HG03103 (cell line): Measurements from ENCODE around the gene ARL4D.
"Not testable (repeated sequence)": the region's sequence is repeated elsewhere in the genome, so short reads cannot be mapped to it uniquely, and the experiment has no call there.

Experiments
- ATAC-seq: cut with Tn5 transposase; IDR thresholded peaks from one replicate; pipeline ENCODE4 v1.9.1; 2021; ENCODE audit warnings: low read depth; ENCODE audit not compliant: unreplicated experiment

The ARL4D gene

DNA sequence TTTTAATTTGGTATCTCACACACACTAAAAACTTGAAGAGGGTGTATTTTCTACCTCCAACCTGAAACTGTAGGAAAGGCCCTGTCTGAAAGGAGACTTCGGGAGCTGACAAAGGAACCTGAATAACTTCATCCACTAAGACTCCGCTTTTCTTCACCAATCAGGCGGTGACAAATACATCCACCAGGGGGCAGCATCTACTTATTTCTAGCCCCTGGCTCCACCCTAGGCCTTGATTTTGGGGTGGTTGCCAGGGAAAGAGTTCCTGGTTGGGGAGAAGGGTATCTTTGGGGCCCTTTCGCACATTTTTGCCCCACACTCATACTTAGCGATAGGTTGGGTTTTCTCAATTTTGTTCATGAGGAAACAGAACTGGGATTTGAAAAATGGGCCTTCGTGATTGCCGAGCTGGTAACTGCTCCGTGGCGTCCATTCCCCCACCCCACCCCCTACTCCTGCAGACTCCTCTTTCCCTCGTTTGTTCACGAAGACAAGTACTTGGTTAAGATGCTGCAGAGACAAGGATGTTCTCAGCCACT, 4.8 kb upstream of the ARL4D start:
- ATAC-seq = no peak

DNA sequence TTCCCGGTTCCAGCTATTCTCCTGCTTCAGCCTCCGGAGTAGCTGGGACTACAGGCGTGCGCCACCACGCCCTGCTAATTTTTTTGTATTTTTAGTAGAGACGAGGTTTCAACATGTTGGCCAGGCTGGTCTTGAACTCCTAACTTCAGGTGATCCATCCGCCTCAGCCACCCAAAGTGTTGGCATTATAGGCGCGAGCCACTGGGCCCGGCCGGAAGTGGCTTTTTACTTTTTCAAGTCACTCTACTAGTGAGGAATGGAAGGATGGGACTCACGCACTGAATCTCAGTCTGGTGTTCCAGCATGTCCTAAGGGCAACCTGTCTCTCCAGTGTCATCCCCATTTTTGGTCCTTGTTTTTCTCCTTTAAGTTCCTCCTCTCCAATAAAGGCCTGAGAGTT, 4.1 kb upstream of the ARL4D start:
- not testable (repeated sequence) for ATAC-seq

GRCh38 chr17:43395165-43395564, 3.6 kb upstream of the ARL4D start:
- ATAC-seq = no peak

DNA sequence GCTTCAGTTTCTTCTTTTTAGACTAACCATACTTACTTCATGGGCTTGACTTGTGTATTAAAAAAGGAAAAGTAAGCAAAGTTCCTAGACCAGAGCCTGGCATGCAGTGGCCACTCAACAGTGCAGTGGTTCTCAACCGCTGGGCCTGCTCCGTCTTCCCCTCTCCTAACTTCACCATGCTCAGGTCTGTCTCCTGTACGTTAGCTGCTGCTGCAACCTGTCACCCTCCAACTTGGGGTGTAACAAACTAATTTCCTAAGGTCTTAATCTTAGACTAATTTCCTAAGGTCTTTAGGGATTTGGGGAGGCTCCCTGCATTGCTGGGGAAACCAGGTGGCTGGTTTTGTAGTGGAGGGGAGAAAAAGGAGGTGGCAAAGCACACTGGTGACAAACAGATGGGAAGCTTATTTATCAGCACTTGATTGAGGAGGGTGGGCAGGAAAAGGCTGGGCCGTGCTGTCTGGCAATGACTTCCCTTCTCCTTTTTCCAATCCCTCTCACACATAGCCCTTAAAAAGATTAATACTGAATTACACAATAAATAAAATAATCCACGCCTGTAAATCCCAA, 2.2 kb upstream of the ARL4D start:
- ATAC-seq = no peak

GRCh38 chr17:43399839-43400328, 1.1 kb downstream of the ARL4D start:
- ATAC-seq = no peak

- ATAC-seq = no peak
These were observed 2.3 kb downstream of the ARL4D start for GRCh38 chr17:43400943-43401717.

DNA sequence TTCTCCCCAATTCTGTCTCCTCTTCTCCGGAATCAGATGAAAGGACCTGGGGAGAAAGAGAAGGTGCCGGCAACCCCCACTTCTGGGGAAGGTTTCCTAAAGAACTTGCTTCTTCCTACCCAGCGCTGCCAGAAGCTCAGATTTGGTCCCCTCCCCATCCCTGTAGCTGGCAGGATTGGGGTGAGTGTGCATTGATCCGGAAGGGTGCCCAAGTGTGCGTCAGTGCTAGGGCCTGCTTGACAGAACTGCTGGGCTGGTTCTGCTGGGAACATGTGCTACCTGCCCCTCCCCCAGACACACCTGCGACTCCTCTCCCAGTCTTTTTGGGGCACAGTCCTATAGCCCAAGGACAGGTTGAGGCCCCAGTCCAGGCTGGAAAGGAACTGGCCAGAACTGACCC, 3.3 kb downstream of the ARL4D start:
- ATAC-seq = no peak

GRCh38 chr17:43402567-43402966, 3.8 kb downstream of the ARL4D start:
- ATAC-seq = no peak

DNA sequence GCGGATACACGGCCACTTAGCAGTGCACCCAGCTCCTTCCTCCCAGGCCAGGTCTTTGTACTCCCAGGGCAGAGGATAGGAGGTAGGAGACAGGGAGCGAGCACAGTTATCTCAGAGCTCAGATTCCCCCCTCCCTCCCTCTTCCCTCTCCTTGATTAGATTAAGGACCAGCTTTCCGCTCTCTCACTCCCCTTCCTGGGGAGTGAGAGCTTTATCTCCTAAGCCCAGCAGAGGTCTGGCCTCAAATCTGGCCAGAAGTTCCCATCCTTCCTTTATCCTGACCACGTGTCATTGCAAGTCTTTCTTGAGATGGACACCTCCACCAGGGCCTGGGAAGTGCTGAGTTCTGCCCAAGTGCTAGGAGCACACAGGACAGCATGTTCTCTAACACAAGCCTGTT, 5.1 kb downstream of the ARL4D start:
- no peak for ATAC-seq

GRCh38 chr17:43405861-43406260, 7.1 kb downstream of the ARL4D start:
- no peak for ATAC-seq

- ATAC-seq = no peak
These were observed 8.2 kb downstream of the ARL4D start for GRCh38 chr17:43406676-43407645.

GRCh38 chr17:43409131-43409530, 10.3 kb downstream of the ARL4D start:
- no peak for ATAC-seq

GRCh38 chr17:43410557-43411368, 12.0 kb downstream of the ARL4D start:
- no peak for ATAC-seq

- ATAC-seq = no peak
These were observed 12.5 kb downstream of the ARL4D start for GRCh38 chr17:43411369-43411677.

GRCh38 chr17:43411749-43412148, 13.0 kb downstream of the ARL4D start:
- ATAC-seq = no peak

DNA sequence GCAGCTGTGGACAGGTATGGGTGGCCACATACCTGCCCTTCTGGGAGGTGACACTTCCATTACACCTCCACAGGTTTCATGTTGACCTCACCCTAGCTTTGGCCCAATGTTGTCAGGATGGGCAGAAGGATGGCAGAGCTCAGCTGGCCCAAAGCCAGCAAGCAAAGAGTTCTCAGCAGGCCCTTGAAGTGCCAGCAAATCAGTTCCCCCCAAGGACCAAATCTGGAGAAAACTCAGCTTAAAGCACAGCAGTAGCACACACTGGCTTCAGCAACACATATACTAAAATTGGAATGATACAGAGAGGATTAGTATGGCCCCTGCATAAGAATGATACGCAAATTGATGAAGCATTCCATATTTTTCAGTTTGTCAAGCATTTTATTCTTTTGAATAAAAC, 13.4 kb downstream of the ARL4D start:
- no peak for ATAC-seq

GRCh38 chr17:43416998-43417890, 18.5 kb downstream of the ARL4D start:
- ATAC-seq = no peak

GRCh38 chr17:43418441-43419374, 19.9 kb downstream of the ARL4D start:
- ATAC-seq = no peak
